ENCODE measurements around the gene TMEM255B. TPM values are rescaled to one million over a fixed set of nuclear protein-coding genes. Genes with fewer than 3 reads are reported as not detected.

The TMEM255B gene
- total and polyA plus RNA-seq, 2 donors (not counting 3 experiments of a cell fraction or from before 2014, with no cell fraction given) = 105 to 121 TPM

GRCh38 chr13:113781571-113781970 is 22.5 kb downstream of the TMEM255B start:
- DNase-seq (ENCODE audit: low read depth, low spot score) (no peak), FAIRE-seq (no peak)
- peaks cover 0 to 8% of the 10 kb centered on the region in 2 experiments for H3K36me3 ChIP-seq (ENCODE audit: control insufficient read depth in 2 of 2, extremely low read depth in 1 of 2, insufficient read depth in 2 of 2, low read length in 2 of 2)
- no peak overlapping the region for H3K4me3 ChIP-seq (replicated peaks in 1 of 3; ENCODE audit: insufficient read depth in 1 of 3, low read depth in 1 of 3, low read length in 3 of 3)
- H2AFZ ChIP-seq (ENCODE audit: low read depth, low read length) = no peak overlapping the region
- no peaks in the 10 kb centered on the region for H3K9me3 ChIP-seq (replicated peaks; ENCODE audit: control insufficient read depth, insufficient read depth, low read length)
- intact Hi-C loops (cut with micrococcal nuclease) = no loop called here
- H3K9ac ChIP-seq (replicated peaks; ENCODE audit: extremely low read depth, insufficient read depth, low read length) = no peak overlapping the region
- TF ChIP-seq MYC (IDR thresholded peaks at IDR 0.05; ENCODE audit: low read depth, low read length) = no peak
- no peak for TF ChIP-seq CTCF (IDR thresholded peaks at IDR 0.05; ENCODE audit: extremely low read depth in 1 of 2, insufficient read depth in 1 of 2, low read depth in 1 of 2, low read length in 2 of 2)
- no peak for TF ChIP-seq MAX (IDR thresholded peaks at IDR 0.05; ENCODE audit: insufficient read depth, insufficient read length)
- TF ChIP-seq JUN (IDR thresholded peaks at IDR 0.05; ENCODE audit: borderline replicate concordance, insufficient read depth, insufficient read length, low read depth) = no peak
- no peak for TF ChIP-seq EZH2 (IDR thresholded peaks at IDR 0.05; ENCODE audit: borderline replicate concordance, low read depth, low read length, severe bottlenecking)
- no peak for TF ChIP-seq POLR2A (IDR thresholded peaks at IDR 0.05; ENCODE audit: low read depth, low read length)
- TF ChIP-seq FOS (IDR thresholded peaks at IDR 0.05; ENCODE audit: borderline replicate concordance, insufficient read depth, low read length) = no peak
- TF ChIP-seq GATA2 (IDR thresholded peaks at IDR 0.05; ENCODE audit: insufficient read depth, insufficient read length, low read depth, low read length) = no peak
- no peak for TF ChIP-seq POLR2AphosphoS5 (IDR thresholded peaks at IDR 0.05; ENCODE audit: insufficient read depth, low read depth, low read length)
- ChIA-PET POLR2A (no interaction called here), CTCF (interaction anchor here (0.8 to 1.2 kb wide), 6 partner anchors 12 to 123 kb away, joined by 3 to 4 read pairs (median 3); no protein-coding TSS in a partner anchor)
- H3K4me1 ChIP-seq (ENCODE audit: control insufficient read depth, extremely low read depth, insufficient read depth, low read length) = peaks cover 14% of the 10 kb centered on the region
- no peak overlapping the region for H3K4me2 ChIP-seq (ENCODE audit: insufficient read depth, low read length)
- dilution Hi-C loops (cut with MboI; ENCODE audit: extremely low pct_ligation_motif_present, low sequenced_read_pairs) = no loop called here
- no TSS peak for BruUV-seq (replicated peaks)
- no peaks in the 10 kb centered on the region for H3K9me1 ChIP-seq (replicated peaks; ENCODE audit: control insufficient read depth, extremely low read depth, insufficient read depth, low read length)
- no peaks in the 10 kb centered on the region for H4K20me1 ChIP-seq (replicated peaks; ENCODE audit: control insufficient read depth, extremely low read depth, insufficient read depth, low read length)
- H3K27ac ChIP-seq (ENCODE audit: insufficient read depth, low read depth, low read length) = no peak overlapping the region
- H3K27me3 ChIP-seq (ENCODE audit: control insufficient read depth in 2 of 2, insufficient read depth in 2 of 2, low read length in 2 of 2) = no peaks in the 10 kb centered on the region
- no peaks in the 10 kb centered on the region for H3K79me2 ChIP-seq (ENCODE audit: control insufficient read depth, insufficient read depth, low read length)
